ENCODE results near the gene GALNTL6. TPM values are rescaled to one million over a fixed set of nuclear protein-coding genes. Genes with fewer than 3 reads are reported as not detected.
A peak's percentile ranks its signal among the peaks of the same experiment; 100 is the strongest.

GALNTL6 gene
- total and polyA plus RNA-seq, 9 of the 15 experiments (the other 6 are each of a cell fraction or from before 2014, with no cell fraction given): 0.18 to 0.50 (median 0.29) TPM

GRCh38 chr4:173013232-173013930, 1200.2 kb downstream of the GALNTL6 start (continued):
- TF ChIP-seq CTCFL (IDR thresholded peaks at IDR 0.05; ENCODE audit: borderline replicate concordance, insufficient read depth, low read depth, low read length, poor library complexity, severe bottlenecking) (no peak), MAFF (IDR thresholded peaks at IDR 0.05; ENCODE audit: low read length) (no peak), CGGBP1 (CRISPR knock-in tag; IDR thresholded peaks at IDR 0.05) (no peak), GTF3C2 (IDR thresholded peaks at IDR 0.05; ENCODE audit: borderline replicate concordance, extremely low read depth, insufficient read length) (no peak), POLR2A (conservative IDR thresholded peaks at IDR 0.05) (no peak), CEBPG (CRISPR knock-in tag; IDR thresholded peaks at IDR 0.05) (no peak), CEBPG (tag; conservative IDR thresholded peaks at IDR 0.05 in 1 of 2, IDR thresholded peaks at IDR 0.05 in 1 of 2) (no peak), ZNF174 (CRISPR knock-in tag; IDR thresholded peaks at IDR 0.05) (no peak), TAF15 (IDR thresholded peaks at IDR 0.05; ENCODE audit: low read depth, low read length) (no peak), ZNF184 (CRISPR knock-in tag; IDR thresholded peaks at IDR 0.05) (no peak), NR3C1 (CRISPR knock-in tag; IDR thresholded peaks at IDR 0.05) (no peak), ELK3 (CRISPR knock-in tag; IDR thresholded peaks at IDR 0.05) (no peak), STAG1 (CRISPR knock-in tag; IDR thresholded peaks at IDR 0.05; ENCODE audit: borderline replicate concordance) (no peak), ZNF146 (CRISPR knock-in tag; IDR thresholded peaks at IDR 0.05; ENCODE audit: unreplicated experiment) (no peak), SETDB1 (IDR thresholded peaks at IDR 0.05; ENCODE audit: low read length) (no peak), SMC3 (conservative IDR thresholded peaks at IDR 0.05; ENCODE audit: insufficient read depth, low read depth, low read length) (peak; percentile 59), ARID3A (IDR thresholded peaks at IDR 0.05; ENCODE audit: borderline replicate concordance, low read depth, low read length) (no peak), ZNF444 (CRISPR knock-in tag; IDR thresholded peaks at IDR 0.05) (no peak)

All from K562 (cell line).